NCI-H510A treated with DMSO at 0.1 percent for 48 hours (cell line): Measurements from ENCODE around the gene ARHGEF26.

Source experiments
- DNase-seq: peaks from one replicate; lab custom pipeline; 2025; lab: John Stamatoyannopoulos, UW

The ARHGEF26 gene

DNA sequence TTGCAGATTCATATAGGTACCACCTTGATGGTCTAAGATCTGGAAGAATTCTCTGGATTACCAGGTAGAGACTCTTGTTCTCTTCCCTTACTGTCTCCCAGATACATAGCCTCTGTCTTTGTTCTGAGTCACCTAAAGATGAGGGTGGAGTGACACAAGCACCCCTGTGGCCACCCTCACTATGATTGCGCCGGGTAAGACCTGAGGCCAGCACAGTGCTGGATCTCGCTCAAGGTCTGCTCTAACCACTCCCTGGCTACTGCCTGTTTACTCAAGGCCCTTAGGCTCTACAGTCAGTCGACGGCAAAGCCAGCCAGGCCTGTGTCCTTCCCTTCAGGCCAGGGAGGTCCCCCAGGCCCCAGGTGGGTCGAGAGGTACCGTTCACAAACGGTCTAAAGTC is 88.3 kb downstream of the ARHGEF26 start:
- no peak for DNase-seq

DNA sequence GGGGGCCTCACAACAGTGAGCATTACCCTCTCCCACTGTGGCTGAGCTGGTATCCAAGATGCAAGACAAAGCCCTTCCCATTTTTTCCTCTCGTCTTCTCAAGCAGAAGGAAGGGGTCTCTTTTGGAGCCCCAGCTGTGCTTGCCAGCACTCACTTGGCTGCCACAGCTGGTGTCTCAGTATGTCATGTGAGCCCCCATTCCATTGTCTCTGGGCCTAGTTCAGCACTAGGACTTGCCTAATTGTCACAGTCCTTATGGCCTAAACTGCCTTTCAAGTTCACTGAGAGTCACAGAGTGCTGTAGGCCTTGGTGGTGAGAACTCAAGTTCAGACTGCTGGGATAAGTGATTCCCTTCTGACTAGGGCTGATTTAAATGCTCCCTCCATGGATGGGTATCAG is 89.8 kb downstream of the ARHGEF26 start:
- DNase-seq, result no peak

DNA sequence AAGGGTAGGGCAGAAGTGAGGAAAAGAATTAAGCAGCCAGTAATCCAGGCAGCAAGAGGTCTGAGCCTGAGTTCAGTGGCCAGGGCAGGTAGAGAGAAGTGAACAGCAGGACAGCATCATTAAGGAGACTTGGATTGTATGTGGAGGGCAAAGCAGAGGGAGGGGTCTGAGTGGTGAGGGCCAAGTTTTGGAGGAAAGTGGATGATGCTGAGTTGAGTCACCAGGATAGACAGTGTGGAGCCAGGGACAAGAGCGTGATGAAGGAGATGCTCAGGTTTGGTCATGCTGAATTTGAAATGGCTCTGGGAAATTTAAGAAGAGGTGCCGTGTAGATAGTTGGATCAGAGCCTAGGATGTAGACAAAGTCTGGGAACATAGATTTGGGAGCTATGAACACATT is 93.1 kb downstream of the ARHGEF26 start:
- DNase-seq, result no peak

DNA sequence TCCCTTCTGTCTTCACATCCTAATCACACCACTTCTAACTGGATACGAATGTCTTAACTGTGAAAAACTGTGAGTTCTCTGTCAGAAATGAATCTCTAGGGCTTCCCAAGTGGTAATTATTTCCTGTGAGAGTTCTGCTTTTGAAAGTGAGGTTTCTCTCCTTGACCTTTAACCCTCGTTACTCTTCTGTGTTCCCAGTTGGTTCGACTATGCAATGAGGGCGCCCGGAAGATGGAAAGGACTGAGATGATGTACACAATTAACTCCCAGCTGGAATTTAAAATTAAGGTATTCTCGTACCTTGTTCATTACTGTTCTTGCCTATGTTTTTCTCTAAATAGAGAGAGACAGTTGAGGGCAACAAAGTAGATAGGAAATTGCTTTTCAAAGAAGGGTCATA is 96.5 kb downstream of the ARHGEF26 start:
- DNase-seq, result no peak

DNA sequence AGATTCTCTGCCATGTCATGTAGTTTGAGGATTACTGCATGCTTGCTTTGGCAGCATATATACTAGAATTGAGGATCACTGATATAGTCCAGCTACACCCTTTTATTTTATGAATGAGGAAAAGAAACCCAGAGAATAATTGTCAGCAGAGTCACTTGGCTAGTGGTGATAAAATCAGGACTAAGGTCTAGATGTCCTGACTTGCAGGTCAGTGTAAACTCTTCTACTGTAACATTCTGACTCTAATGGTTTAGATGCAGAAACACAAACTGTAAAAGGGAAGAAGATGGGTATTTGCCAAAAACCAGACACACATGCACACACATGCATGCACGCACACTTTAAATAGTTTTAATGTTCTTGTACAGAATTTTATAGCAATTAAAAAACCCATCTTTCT is 97.5 kb downstream of the ARHGEF26 start:
- no peak for DNase-seq

DNA sequence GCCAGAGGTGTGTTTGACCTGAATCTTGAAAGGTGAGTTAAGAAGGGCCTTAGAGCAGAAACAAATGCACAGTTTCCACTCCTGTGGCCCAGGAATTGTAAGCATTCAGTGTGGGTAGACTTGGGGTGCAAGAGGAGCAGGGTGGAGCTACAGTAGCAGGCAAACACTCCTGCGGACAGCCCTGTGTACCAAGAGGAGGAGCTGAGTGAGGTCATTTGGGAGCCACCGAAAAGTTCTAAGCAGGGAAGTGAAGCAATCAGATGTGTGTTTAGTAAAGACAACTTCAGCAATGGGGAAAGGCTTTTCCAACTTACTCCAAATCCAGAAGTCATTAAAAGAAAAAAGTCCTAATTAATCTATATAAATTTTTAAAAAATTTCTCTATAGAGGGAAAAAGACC is 99.3 kb downstream of the ARHGEF26 start:
- DNase-seq, result no peak

DNA sequence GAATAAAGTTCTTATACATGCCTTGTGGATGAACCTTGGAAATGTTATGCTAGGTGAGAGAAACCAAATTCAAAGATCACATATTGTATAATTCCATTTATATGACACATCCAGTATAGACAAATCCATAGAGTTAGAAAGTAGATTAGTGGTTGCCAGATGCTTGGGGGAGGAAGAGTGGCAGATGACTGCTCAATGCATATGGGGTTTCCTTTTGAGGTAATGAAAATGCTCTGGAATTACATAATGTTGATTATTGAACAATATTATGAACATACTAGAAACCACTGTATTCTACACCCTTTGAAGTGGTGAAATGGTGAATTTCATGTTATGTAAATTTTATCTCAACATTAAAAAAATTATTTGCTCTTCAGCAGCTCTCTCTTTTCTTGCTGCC is 102.3 kb downstream of the ARHGEF26 start:
- DNase-seq, result no peak

DNA sequence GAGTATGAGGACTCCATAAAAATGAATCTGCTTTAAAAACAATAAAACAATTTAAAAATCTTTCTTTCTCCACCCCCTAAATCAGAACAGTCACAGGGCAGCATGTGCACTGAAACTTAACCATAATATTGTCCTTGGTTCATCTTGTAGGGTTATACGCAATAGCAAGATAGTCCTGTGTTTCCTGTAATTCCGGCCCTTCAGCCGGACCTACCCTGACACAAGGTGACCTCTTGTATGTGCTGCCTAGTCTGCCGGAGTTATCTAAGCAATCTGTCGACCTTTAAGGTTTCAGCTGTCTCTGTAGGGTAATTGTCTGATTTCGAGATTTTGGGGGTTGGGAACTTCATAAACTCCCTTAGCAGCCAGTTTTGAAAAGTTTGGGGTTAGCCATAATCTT is 103.2 kb downstream of the ARHGEF26 start:
- DNase-seq, result no peak

DNA sequence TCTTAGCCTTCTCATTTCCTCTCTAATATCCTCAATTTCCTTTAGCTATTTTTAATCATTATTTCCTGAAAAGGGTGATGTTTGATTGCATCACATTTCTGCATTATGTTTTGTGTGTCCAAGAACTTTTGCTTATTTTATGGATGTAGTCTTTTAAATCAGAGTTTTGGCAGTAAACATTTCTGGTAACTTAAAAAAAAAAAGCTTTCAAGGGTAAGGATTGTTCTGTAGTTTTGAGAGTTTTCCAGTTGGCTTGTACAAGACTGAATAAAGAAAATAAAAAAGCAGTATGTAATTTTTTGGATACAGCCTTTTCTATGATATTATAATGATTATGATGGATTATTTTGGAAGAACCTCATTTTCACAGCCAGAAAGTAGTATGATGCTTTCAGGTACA is 103.7 kb downstream of the ARHGEF26 start:
- no peak for DNase-seq

DNA sequence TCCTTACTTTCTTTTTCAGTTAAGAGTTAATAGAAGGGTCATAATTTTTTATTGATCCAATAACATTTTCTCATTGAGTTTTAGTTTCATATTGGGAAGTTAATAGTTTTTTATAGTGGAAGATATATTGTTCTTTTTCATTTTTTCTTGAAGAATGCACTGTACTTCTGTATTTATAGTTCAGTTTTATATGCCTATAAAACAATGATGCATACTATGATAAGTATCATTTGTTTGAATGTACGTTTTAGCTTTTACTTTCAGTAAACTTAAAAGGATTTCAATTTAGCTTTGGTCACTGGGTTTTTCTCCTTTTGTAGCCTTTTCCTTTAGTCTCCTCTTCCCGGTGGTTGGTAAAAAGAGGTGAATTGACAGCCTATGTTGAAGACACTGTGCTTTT is 104.3 kb downstream of the ARHGEF26 start:
- DNase-seq, result no peak

DNA sequence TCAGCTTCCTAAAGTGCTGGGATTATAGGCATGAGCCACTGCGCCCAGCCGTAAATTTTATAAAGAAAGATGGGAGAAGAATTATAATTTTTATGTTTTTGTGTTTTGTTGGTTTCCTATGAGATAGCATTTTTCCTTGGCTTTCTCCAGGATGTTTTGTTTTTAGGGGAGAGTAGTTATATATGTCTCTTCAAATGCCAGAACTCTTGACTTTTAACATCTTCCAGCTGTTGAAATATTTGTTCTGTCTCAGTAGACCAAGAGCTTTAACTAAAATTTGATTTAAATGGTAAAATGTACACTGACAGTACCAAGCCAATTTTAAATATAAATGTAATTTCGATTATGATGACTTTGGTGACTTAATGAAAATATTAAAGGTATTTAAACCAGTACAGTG is 106.3 kb downstream of the ARHGEF26 start:
- DNase-seq, result no peak

DNA sequence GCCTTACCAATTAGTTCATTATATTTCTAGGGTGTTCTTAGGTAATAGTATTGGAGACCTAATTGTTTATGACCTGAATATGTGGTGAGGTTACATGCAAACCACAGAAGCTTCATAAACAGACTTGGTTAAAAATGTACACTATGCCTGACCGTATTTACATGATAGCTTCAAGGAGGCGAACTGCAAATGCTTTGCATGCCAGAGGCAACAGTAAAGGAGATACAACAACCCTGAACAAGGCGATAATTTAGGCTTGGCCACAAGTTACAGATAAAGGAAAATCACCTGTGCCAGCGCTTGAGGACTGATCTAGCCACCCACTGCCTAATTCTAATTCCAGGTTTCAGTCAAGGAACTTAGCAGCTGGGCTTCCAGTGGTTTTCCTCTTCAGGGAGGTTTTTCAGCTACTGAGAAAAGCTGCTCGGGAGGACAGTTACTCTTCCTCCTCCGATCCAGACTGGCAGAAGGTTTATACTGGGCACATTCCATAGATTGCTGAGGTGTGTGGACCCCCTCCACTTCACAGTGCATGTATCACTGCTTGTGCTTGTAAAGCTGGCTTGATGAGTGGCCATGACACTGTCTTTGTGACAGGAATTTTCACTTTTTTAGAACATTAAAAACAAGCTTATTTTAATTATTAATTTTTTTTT is 107.5 kb downstream of the ARHGEF26 start:
- DNase-seq, result no peak

DNA sequence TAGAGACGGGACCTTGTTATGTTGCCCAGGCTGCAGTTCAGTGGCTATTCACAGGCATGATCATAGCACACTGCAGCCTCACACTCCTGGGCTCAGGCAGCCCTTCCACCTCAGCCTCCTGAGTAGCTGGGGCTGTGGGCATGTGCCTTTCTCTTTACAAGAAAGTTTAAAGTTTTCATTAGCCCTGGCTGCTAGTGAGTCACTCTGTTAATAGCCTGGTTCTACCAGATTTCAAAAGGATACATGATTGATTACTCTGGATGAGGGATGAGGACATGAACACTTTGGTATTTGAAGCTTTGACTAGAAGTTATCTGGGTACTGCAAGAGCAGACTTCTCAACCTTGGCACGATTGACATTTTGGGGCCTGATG is 108.0 kb downstream of the ARHGEF26 start:
- no peak for DNase-seq

DNA sequence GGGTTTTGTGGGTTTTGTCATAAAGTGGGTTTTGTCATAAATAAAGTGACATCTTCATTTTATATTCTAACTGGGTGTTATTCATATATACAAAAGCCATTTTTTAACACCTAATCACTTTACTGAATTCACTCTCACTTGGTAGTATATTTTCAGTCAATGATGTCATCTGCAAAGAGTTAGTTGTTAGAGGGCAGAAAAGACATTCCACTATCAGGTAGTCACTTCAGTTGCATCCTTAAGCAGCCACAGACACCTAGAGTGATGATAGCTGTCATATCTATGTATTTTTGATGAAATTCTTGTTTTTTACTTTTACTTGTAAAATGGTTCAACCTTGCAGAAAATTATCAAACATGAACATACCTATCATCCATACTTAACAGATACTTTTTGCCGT is 114.1 kb downstream of the ARHGEF26 start:
- DNase-seq, result no peak

DNA sequence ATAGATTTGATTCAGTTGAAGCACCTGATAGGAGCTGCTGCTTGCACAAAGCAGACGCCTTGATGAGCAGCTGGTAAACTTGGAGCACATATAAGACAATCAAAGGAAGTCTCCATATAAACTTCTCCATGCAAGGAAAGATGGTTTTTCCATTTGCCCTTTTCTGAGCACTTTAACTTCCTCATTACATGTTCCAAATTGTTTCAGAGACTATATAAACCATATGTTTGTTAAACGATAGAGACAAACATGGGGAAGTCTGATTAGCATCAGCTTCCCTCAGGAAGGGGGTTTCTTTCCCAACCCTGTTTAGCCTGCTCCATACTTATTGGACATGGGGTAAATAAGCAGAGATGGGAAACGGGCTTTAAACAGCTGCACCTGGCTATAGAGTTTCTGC is 115.1 kb downstream of the ARHGEF26 start:
- no peak for DNase-seq

DNA sequence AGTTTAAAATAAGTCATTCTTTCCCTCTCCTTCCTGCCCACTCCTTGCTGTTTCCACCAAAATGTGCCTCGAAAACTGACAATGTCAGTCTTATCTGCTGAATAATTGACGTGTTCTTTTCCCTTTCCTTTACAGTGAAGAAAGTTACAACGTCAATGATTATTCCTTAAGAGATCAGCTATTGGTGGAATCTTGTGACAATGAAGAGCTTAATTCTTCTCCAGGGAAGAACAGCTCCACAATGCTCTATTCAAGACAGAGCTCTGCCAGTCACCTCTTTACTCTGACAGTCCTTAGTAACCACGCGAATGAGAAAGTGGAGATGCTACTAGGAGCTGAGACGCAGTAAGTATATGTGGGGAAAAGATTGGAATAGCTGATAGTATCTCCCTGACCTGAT is 119.0 kb downstream of the ARHGEF26 start:
- no peak for DNase-seq

DNA sequence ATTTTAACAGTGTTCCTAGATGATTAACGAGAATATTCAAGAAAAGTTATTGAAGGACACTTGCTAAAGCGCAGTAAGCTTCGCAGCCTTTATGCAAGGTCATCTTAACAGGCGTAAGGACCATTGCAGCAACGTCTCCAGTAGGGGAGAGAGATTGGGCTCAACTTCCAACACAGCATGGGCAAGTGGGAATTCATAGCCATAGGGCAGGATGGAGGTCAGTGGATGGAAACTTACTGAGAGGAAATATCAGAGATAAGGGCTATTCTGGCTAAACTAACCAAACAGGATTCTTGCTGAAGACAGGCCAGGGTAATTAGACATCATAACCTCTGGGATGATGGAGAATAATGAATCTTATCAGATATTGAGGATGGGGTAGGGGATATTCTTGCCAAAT is 120.3 kb downstream of the ARHGEF26 start:
- DNase-seq, result no peak

DNA sequence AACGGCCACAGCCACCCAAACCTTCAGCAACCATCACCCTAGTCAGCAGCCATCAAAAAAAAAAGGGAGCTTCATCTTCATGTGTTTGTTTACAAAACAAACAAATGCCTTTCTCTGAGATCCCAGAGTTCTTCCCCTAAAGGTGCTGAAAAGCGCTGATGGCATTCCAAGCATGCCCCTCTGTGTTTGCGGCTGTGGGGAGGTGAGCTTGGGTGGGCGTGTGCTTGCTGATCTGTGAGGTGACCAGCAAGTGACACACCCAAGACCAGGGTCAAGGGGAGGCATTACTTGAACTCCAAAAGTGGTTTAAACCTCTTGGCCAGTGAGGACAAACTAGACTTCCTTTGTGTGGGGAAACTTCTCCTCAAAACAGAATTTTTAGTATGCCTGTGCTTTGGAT is 121.6 kb downstream of the ARHGEF26 start:
- no peak for DNase-seq

DNA sequence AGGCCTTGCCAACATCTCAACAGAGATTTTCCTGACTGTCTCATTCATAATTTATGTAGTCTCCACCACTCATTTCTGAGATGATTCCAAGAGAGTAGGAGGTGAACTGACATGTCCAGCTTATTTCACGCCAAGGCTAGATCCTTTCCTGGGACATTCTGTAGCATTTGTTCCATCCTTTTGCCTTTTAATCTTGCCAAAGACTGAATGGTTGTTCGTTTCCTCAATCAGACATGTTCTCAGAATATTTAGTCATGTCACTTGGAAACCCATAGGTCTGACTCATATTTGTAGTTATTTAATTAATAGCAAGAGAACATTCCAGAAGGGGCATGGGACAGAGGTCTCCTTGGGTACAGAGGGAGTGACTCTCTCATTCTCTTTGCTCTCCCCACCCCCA is 122.2 kb downstream of the ARHGEF26 start:
- DNase-seq, result no peak

DNA sequence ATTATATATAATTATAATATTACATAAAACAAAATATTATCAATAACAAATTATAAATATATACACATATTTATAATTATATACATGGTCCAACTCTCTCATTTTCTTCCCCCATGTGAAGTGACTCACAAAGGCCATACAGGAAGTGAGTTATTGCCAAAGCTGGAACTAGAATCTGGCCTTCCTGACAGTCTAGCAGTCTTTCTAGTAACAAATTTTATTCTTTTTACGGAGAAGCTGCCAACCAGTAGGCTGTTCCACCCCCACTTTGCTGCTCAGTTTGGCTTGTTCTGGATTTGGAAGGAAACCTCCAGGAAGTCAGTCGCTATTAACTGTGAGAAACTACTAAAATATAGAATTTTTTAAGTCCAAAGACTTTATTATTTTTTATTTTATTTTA is 123.5 kb downstream of the ARHGEF26 start:
- no peak for DNase-seq

DNA sequence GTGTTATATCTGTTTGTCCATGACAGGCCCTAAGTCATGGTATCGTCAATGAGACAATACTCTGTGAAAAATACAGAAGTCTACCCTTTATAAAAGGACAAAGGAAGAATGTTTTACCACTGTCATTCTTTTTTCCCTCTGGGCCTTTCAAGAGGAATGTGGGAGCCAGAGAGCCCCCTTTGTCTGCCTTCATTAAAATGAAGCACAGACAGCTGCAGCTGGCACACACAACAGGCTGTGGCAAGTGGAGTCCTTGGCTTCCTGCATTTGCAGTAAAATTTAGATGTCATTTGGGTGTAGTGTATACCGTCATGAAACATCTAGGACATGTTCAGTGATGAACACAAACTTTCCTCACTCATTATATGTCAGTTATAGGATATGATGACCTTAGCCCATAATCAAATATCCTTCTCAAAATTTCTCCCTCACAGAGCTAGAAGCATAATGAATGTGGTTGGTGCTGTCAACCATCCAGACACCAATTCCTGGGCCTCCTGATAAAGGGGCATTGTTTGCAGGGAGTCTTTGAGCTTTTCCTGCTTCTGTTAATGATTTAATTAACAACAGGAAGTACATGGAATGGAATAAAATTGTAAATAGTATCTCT is 126.7 kb downstream of the ARHGEF26 start:
- no peak for DNase-seq

DNA sequence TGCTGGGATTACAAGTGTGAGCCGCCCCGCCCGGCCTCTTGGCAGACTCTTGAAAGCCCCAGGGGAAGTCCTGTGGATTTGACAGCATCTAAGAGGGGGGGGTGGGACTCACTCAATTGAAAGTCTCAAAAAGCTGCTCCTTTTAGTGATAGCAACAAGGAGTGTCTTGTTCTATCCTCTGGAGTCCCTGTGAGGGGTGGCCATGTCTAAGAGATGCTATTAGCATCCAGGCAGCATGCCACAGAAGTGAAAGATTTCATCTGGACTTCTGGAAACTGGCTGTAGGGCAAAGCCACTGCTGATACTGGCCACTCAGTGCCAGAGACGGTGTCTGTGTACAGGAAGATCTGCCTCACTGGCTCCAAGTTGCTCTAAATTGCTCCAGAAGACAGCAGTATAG is 129.1 kb downstream of the ARHGEF26 start:
- no peak for DNase-seq

DNA sequence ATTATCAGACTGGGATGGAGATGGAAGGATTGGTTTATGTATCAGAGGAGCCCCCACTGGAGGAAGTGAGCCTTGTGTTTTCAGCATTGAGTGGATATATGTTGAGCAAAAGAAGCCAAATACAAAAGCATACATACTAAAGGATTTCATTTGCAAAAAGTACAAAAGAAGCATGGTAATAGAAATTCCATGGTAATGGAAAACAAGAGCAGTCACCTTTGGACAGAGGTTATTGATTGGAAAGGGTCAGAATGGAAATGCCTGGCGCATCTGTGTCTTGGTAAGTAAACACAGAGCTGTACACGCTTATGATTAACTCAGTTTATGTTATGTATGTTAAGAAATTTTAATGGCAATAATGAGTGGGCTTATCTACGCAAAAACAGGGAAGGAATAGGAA is 130.4 kb downstream of the ARHGEF26 start:
- DNase-seq, result no peak
